Endothelial cell of umbilical vein (primary cell): ENCODE measurements around the gene SRPX. TPM values are rescaled to one million over a fixed set of nuclear protein-coding genes. Genes with fewer than 3 reads are reported as not detected.

Experiments used
- BruUV-seq: library from RNA; stranded (reverse); fragments of 400-500 nt; replicated peaks from 2 replicates; lab custom pipeline; 2021; lab: Mats Ljungman, UMichigan
- CTCF ChIA-PET: fragments of 300-600, 350-600 bp; sonication (Branson Sonifier 250); formaldehyde crosslinking; loops from one replicate; lab custom pipeline; 2021; ENCODE audit warnings: antibody characterized with exemption, inconsistent platforms; lab: Charles Lee
- POLR2A ChIA-PET: fragments of 300-600, 350-600 bp; sonication (Branson Sonifier 250); formaldehyde crosslinking; loops from one replicate; lab custom pipeline; 2021; ENCODE audit warnings: antibody characterized with exemption, inconsistent platforms; lab: Charles Lee
- DNase-seq: peaks from one replicate; pipeline ENCODE4 v3.0.0-alpha.2; 2011; ENCODE audit warnings: low read depth, low spot score
- FAIRE-seq: peaks from 2 replicates; lab custom pipeline; 2011; peaks lifted over from hg19 to GRCh38; lab: Jason Lieb, UNC
- H2AFZ ChIP-seq: 2 replicates; pipeline ENCODE4 v1.6.0; 2012; ENCODE audit warnings: low read depth, low read length, control low read depth, inconsistent platforms
- H3K27ac ChIP-seq: 2 replicates; pipeline ENCODE4 v1.5.1; 2011; ENCODE audit warnings: low read depth, mild to moderate bottlenecking, control low read depth, low read length, moderate library complexity; ENCODE audit not compliant: insufficient read depth
- H3K27me3 ChIP-seq, 2 experiments: 2 replicates each; pipeline versions ENCODE4 v1.6.0 to v1.6.1; 2011; ENCODE audit warnings: low read length in 2 of 2, mixed read lengths in 1 of 2; ENCODE audit not compliant: control insufficient read depth in 2 of 2, insufficient read depth in 2 of 2
- H3K36me3 ChIP-seq, 2 experiments: 2 replicates in 1 of 2; 3 replicates in 1 of 2; pipeline ENCODE4 v1.5.1; 2011; ENCODE audit warnings: low read length in 2 of 2, mild to moderate bottlenecking in 1 of 2, moderate library complexity in 1 of 2; ENCODE audit not compliant: control insufficient read depth in 2 of 2, insufficient read depth in 2 of 2; ENCODE audit errors: extremely low read depth in 1 of 2
- H3K4me1 ChIP-seq: 3 replicates; pipeline ENCODE4 v1.5.1; 2011; ENCODE audit warnings: mild to moderate bottlenecking, low read length; ENCODE audit not compliant: control insufficient read depth, insufficient read depth; ENCODE audit errors: extremely low read depth
- H3K4me2 ChIP-seq: 2 replicates; pipeline ENCODE4 v1.6.1; 2011; ENCODE audit warnings: low read length, control low read depth, mixed read lengths; ENCODE audit not compliant: insufficient read depth
- H3K4me3 ChIP-seq, 3 experiments: fragments of 200-600 bp in 1 of 3; sonication (generic), shearing (Covaris generic) in 1 of 3; replicated peaks in 1 of 3; 2 replicates each; pipeline ENCODE4 v1.5.1; 2011 to 2016; ENCODE audit warnings: control low read depth in 3 of 3, low read length in 3 of 3, mild to moderate bottlenecking in 2 of 3, inconsistent platforms in 1 of 3, low read depth in 1 of 3, moderate library complexity in 1 of 3; ENCODE audit not compliant: insufficient read depth in 1 of 3
- H3K79me2 ChIP-seq: 2 replicates; pipeline ENCODE4 v1.6.0; 2012; ENCODE audit warnings: low read length, inconsistent platforms; ENCODE audit not compliant: control insufficient read depth, insufficient read depth
- H3K9ac ChIP-seq: replicated peaks from 2 replicates; pipeline ENCODE3; 2011; ENCODE audit warnings: low read length, control low read depth; ENCODE audit not compliant: insufficient read depth; ENCODE audit errors: extremely low read depth
- H3K9me1 ChIP-seq: replicated peaks from 3 replicates; pipeline ENCODE4 v1.6.0; 2011; ENCODE audit warnings: mild to moderate bottlenecking, low read length; ENCODE audit not compliant: control insufficient read depth, insufficient read depth; ENCODE audit errors: extremely low read depth
- H3K9me3 ChIP-seq: replicated peaks from 2 replicates; pipeline ENCODE4 v1.5.1; 2012; ENCODE audit warnings: low read length, inconsistent platforms; ENCODE audit not compliant: control insufficient read depth, insufficient read depth
- H4K20me1 ChIP-seq: replicated peaks from 2 replicates; pipeline ENCODE3; 2011; ENCODE audit warnings: mild to moderate bottlenecking, low read length; ENCODE audit not compliant: control insufficient read depth, insufficient read depth; ENCODE audit errors: extremely low read depth
- CTCF ChIP-seq, 2 donors: IDR thresholded peaks; 1 replicate in 1 of 2; 2 replicates in 1 of 2; pipeline ENCODE4 v1.5.1; 2011; ENCODE audit warnings: low read length in 2 of 2, mild to moderate bottlenecking in 2 of 2, moderate library complexity in 2 of 2, control low read depth in 1 of 2, inconsistent platforms in 1 of 2, low read depth in 1 of 2; ENCODE audit not compliant: insufficient read depth in 1 of 2; ENCODE audit errors: extremely low read depth in 1 of 2
- EZH2 ChIP-seq: IDR thresholded peaks from 2 replicates; pipeline ENCODE4 v1.6.1; 2012; ENCODE audit warnings: borderline replicate concordance, low read depth, mild to moderate bottlenecking, moderate library complexity, low read length, inconsistent platforms; ENCODE audit not compliant: severe bottlenecking
- FOS ChIP-seq: IDR thresholded peaks from 2 replicates; pipeline ENCODE4 v1.6.1; 2011; ENCODE audit warnings: mild to moderate bottlenecking, low read length, moderate library complexity, borderline replicate concordance; ENCODE audit not compliant: insufficient read depth
- GATA2 ChIP-seq: IDR thresholded peaks from 2 replicates; pipeline ENCODE4 v1.7.0; 2011; ENCODE audit warnings: low read depth, mild to moderate bottlenecking, moderate library complexity, mixed read lengths, low read length; ENCODE audit not compliant: insufficient read length, insufficient read depth
- MAX ChIP-seq: IDR thresholded peaks from 2 replicates; pipeline ENCODE4 v1.6.1; 2011; ENCODE audit not compliant: insufficient read depth, insufficient read length
- MYC ChIP-seq: IDR thresholded peaks from one replicate; pipeline ENCODE4 v1.6.1; 2011; ENCODE audit warnings: mild to moderate bottlenecking, low read depth, low read length
- POLR2A ChIP-seq: IDR thresholded peaks from 2 replicates; pipeline ENCODE4 v1.6.1; 2012; ENCODE audit warnings: low read depth, mild to moderate bottlenecking, control low read depth, low read length
- POLR2AphosphoS5 ChIP-seq: IDR thresholded peaks from 2 replicates; pipeline ENCODE4 v1.6.1; 2012; ENCODE audit warnings: low read depth, mild to moderate bottlenecking, control low read depth, low read length, moderate library complexity; ENCODE audit not compliant: insufficient read depth
- dilution Hi-C: fragments of 300-500 bp; cut with MboI; formaldehyde crosslinking; loops from one replicate; pipeline ENCODE4 v1.15.0; 2019; ENCODE audit warnings: low sequenced_read_pairs; ENCODE audit not compliant: extremely low pct_ligation_motif_present
- intact Hi-C: fragments of 100-400 bp; cut with micrococcal nuclease; formaldehyde crosslinking; loops from one replicate; pipeline ENCODE4 v1.10.0; 2022
- polyA plus RNA-seq, 4 experiments: library from polyadenylated mRNA; depleted of rRNA in 3 of 4; stranded (reverse) in 3 of 4; unstranded in 1 of 4; fragments of >200 nt; gene quantifications; 2 replicates each; pipeline versions ENCODE4 v1.2.1 to v1.2.3, GENCODE V29; 2011 to 2012; ENCODE audit warnings: missing spikeins in 1 of 4
- total RNA-seq: library from RNA; stranded (reverse); gene quantifications from 2 replicates; pipeline ENCODE4 v1.2.3, GENCODE V29; 2021

The SRPX gene
- total and polyA plus RNA-seq, 2 donors (not counting 3 experiments of a cell fraction or from before 2014, with no cell fraction given), result 104 to 140 TPM

GRCh38 chrX:38181357-38181756, 39.3 kb downstream of the SRPX start:
- BruUV-seq, result no TSS peak
- peaks cover 73% of the 10 kb centered on the region for H3K79me2 ChIP-seq
- no peaks in the 10 kb centered on the region for H3K9me1 ChIP-seq
- H3K27me3 ChIP-seq, result no peaks in the 10 kb centered on the region
- no peak overlapping the region for H2AFZ ChIP-seq
- no peak overlapping the region for H3K9ac ChIP-seq
- ChIA-PET CTCF (no interaction called here), POLR2A (no interaction called here)
- FAIRE-seq (no peak), DNase-seq (no peak)
- H3K27ac ChIP-seq, result no peak overlapping the region
- no peaks in the 10 kb centered on the region for H3K36me3 ChIP-seq
- H3K9me3 ChIP-seq, result no peaks in the 10 kb centered on the region
- H3K4me3 ChIP-seq, result no peak overlapping the region
- H3K4me1 ChIP-seq, result peaks cover 3% of the 10 kb centered on the region
- dilution Hi-C loops (no loop called here), intact Hi-C loops (no loop called here)
- TF ChIP-seq EZH2 (no peak), FOS (no peak), POLR2A (no peak), POLR2AphosphoS5 (no peak), MAX (no peak), CTCF (IDR thresholded peaks at IDR 0.05; ENCODE audit: extremely low read depth in 1 of 2, insufficient read depth in 1 of 2, low read depth in 1 of 2, low read length in 2 of 2) (no peak), GATA2 (no peak), MYC (no peak)
- no peaks in the 10 kb centered on the region for H4K20me1 ChIP-seq
- no peak overlapping the region for H3K4me2 ChIP-seq
